Measurements from ENCODE around the gene AEBP2. TPM values are rescaled to one million over a fixed set of nuclear protein-coding genes. Genes with fewer than 3 reads are reported as not detected.

AEBP2 gene
- total and polyA plus RNA-seq, 2 donors (not counting 3 experiments of a cell fraction or from before 2014, with no cell fraction given) = 8.8 to 42.2 TPM

DNA sequence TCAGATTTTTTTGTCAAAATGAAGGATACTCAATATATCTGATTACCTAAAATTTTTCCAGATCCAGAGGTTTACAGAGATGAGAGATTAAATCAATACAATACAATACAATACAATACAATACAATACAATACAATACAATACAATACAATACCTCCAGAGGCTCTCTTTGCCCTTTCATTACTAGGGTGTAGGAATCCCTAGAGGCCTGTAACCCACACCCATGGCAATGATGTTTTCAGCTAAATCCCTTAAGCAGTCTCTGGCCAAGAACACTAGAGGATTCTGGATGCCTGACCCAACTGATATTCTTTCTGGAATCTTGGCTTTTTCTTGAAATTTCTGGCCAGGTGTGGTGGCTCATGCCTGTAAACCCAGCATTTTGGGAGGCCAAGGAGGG, 23.7 kb upstream of the AEBP2 start:
- H3K27ac ChIP-seq (ENCODE audit: insufficient read depth, low read depth, low read length) = no peak overlapping the region
- peaks cover 0 to 3% of the 10 kb centered on the region in 2 experiments for H3K27me3 ChIP-seq (ENCODE audit: control insufficient read depth in 2 of 2, insufficient read depth in 2 of 2, low read length in 2 of 2)
- POLR2A ChIA-PET = no interaction called here
- H2AFZ ChIP-seq (ENCODE audit: low read depth, low read length) = no peak overlapping the region
- dilution Hi-C loops (cut with MboI; ENCODE audit: extremely low pct_ligation_motif_present, low sequenced_read_pairs) = no loop called here
- H3K79me2 ChIP-seq (ENCODE audit: control insufficient read depth, insufficient read depth, low read length) = no peaks in the 10 kb centered on the region
- no peaks in the 10 kb centered on the region for H3K4me1 ChIP-seq (ENCODE audit: control insufficient read depth, extremely low read depth, insufficient read depth, low read length)
- CTCF ChIA-PET = no interaction called here
- DNase-seq (ENCODE audit: low read depth, low spot score) = no peak
- H3K4me2 ChIP-seq (ENCODE audit: insufficient read depth, low read length) = no peak overlapping the region
- no peaks in the 10 kb centered on the region for H3K36me3 ChIP-seq (ENCODE audit: control insufficient read depth in 2 of 2, extremely low read depth in 1 of 2, insufficient read depth in 2 of 2, low read length in 2 of 2)
- intact Hi-C loops (cut with micrococcal nuclease) = no loop called here
- H4K20me1 ChIP-seq (replicated peaks; ENCODE audit: control insufficient read depth, extremely low read depth, insufficient read depth, low read length) = no peaks in the 10 kb centered on the region
- no peak for TF ChIP-seq GATA2 (IDR thresholded peaks at IDR 0.05; ENCODE audit: insufficient read depth, insufficient read length, low read depth, low read length)
- no peak for TF ChIP-seq FOS (IDR thresholded peaks at IDR 0.05; ENCODE audit: borderline replicate concordance, insufficient read depth, low read length)
- TF ChIP-seq, protein P1, sequence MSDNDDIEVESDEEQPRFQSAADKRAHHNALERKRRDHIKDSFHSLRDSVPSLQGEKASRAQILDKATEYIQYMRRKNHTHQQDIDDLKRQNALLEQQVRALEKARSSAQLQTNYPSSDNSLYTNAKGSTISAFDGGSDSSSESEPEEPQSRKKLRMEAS (IDR thresholded peaks at IDR 0.05; ENCODE audit: insufficient read depth, insufficient read length) = no peak
- no peak for TF ChIP-seq POLR2AphosphoS5 (IDR thresholded peaks at IDR 0.05; ENCODE audit: insufficient read depth, low read depth, low read length)
- TF ChIP-seq, protein P2, sequence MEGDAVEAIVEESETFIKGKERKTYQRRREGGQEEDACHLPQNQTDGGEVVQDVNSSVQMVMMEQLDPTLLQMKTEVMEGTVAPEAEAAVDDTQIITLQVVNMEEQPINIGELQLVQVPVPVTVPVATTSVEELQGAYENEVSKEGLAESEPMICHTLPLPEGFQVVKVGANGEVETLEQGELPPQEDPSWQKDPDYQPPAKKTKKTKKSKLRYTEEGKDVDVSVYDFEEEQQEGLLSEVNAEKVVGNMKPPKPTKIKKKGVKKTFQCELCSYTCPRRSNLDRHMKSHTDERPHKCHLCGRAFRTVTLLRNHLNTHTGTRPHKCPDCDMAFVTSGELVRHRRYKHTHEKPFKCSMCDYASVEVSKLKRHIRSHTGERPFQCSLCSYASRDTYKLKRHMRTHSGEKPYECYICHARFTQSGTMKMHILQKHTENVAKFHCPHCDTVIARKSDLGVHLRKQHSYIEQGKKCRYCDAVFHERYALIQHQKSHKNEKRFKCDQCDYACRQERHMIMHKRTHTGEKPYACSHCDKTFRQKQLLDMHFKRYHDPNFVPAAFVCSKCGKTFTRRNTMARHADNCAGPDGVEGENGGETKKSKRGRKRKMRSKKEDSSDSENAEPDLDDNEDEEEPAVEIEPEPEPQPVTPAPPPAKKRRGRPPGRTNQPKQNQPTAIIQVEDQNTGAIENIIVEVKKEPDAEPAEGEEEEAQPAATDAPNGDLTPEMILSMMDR (IDR thresholded peaks at IDR 0.05; ENCODE audit: extremely low read depth in 1 of 2, insufficient read depth in 1 of 2, low read depth in 1 of 2, low read length in 2 of 2) = no peak
- TF ChIP-seq EZH2 (IDR thresholded peaks at IDR 0.05; ENCODE audit: borderline replicate concordance, low read depth, low read length, severe bottlenecking) = no peak
- TF ChIP-seq MYC (IDR thresholded peaks at IDR 0.05; ENCODE audit: low read depth, low read length) = no peak
- TF ChIP-seq POLR2A (IDR thresholded peaks at IDR 0.05; ENCODE audit: low read depth, low read length) = no peak
- no peak for TF ChIP-seq JUN (IDR thresholded peaks at IDR 0.05; ENCODE audit: borderline replicate concordance, insufficient read depth, insufficient read length, low read depth)
- BruUV-seq (replicated peaks) = no TSS peak
- H3K9me1 ChIP-seq (replicated peaks; ENCODE audit: control insufficient read depth, extremely low read depth, insufficient read depth, low read length) = no peaks in the 10 kb centered on the region
- no peak for FAIRE-seq
- no peak overlapping the region for H3K4me3 ChIP-seq (replicated peaks in 1 of 3; ENCODE audit: insufficient read depth in 1 of 3, low read depth in 1 of 3, low read length in 3 of 3)
- H3K9me3 ChIP-seq (replicated peaks; ENCODE audit: control insufficient read depth, insufficient read depth, low read length) = no peaks in the 10 kb centered on the region
- H3K9ac ChIP-seq (replicated peaks; ENCODE audit: extremely low read depth, insufficient read depth, low read length) = no peak overlapping the region

Measured in endothelial cell of umbilical vein (primary cell).